Heart left ventricle (tissue), 16 donors: ENCODE data around the gene TMEM247. TPM values are rescaled to one million over a fixed set of nuclear protein-coding genes. Genes with fewer than 3 reads are reported as not detected.
A peak's percentile ranks its signal among the peaks of the same experiment; 100 is the strongest.

Source experiments
- ATAC-seq, 4 donors: fragments of 200-7000 bp; cut with Tn5 transposase; one replicate each; pipeline ENCODE4 v1.9.1; 2020 to 2022; ENCODE audit warnings: moderate library complexity in 4 of 4, mild to moderate bottlenecking in 3 of 4, moderate number of reproducible peaks in 1 of 4
- DNase-seq, 5 donors: peaks; one replicate each; pipeline ENCODE4 v3.0.0-alpha.2; 2020
- H3K27ac ChIP-seq, 12 donors: fragments of 200-600 bp; sonication (generic) in 4 of 12; one replicate each; pipeline versions ENCODE4 v1.5.0 to v1.8.0; 2016 to 2022; ENCODE audit warnings: mild to moderate bottlenecking in 2 of 12
- H3K27me3 ChIP-seq, 9 donors: fragments of 200-600 bp; sonication (generic) in 2 of 9; one replicate each; pipeline versions ENCODE4 v1.5.1 to v1.8.0; 2016 to 2022; ENCODE audit warnings: mild to moderate bottlenecking in 3 of 9
- H3K36me3 ChIP-seq, 9 donors: fragments of 200-600 bp; sonication (generic) in 2 of 9; one replicate each; pipeline versions ENCODE4 v1.5.0 to v1.8.0; 2018 to 2022; ENCODE audit warnings: mild to moderate bottlenecking in 2 of 9
- H3K4me1 ChIP-seq, 12 donors: fragments of 200-600 bp; sonication (generic) in 4 of 12; one replicate each; pipeline versions ENCODE4 v1.5.0 to v1.8.0; 2016 to 2022; ENCODE audit warnings: mild to moderate bottlenecking in 3 of 12
- H3K4me3 ChIP-seq, 12 donors: fragments of 200-600 bp; sonication (generic) in 4 of 12; one replicate each; pipeline versions ENCODE4 v1.5.0 to v1.8.0; 2017 to 2022; ENCODE audit warnings: mild to moderate bottlenecking in 9 of 12, moderate library complexity in 4 of 12
- H3K9me3 ChIP-seq, 12 donors: fragments of 200-600 bp; sonication (generic) in 4 of 12; one replicate each; pipeline versions ENCODE4 v1.5.0 to v1.8.0; 2016 to 2022; ENCODE audit warnings: mild to moderate bottlenecking in 1 of 12
- CTCF ChIP-seq, 12 donors: fragments of 200-600 bp; sonication (generic) in 4 of 12; IDR thresholded peaks; one replicate each; pipeline versions ENCODE4 v1.5.0 to v1.8.0; 2018 to 2022; ENCODE audit warnings: antibody characterized with exemption in 12 of 12, mild to moderate bottlenecking in 5 of 12
- POLR2A ChIP-seq, 2 donors: fragments of 450-650 bp; IDR thresholded peaks; one replicate each; pipeline ENCODE4 v1.6.1; 2017; ENCODE audit warnings: antibody characterized with exemption in 2 of 2, mild to moderate bottlenecking in 2 of 2, moderate library complexity in 2 of 2
- WGBS, 4 donors: extraction: QIAGEN DNeasy Blood & Tissue Kit in 2 of 4; methylation state at CpG; one replicate each; pipeline versions ENCODE4 v1.1.5 to v1.1.7; 2013 to 2018; 5-methylcytosine and 5-hydroxymethylcytosine counted together
- intact Hi-C, 10 donors: fragments of 100-400 bp; cut with DNase I; formaldehyde crosslinking; loops; one replicate each; pipeline versions ENCODE4 v1.11.1 to v1.14.2; 2022
- polyA plus RNA-seq, 2 donors: library from polyadenylated mRNA; stranded (reverse); fragments of 200-250 nt; gene quantifications; one replicate each; pipeline ENCODE4 v1.2.3, GENCODE V29; 2013
- total RNA-seq, 9 donors: library from RNA; depleted of rRNA in 2 of 9; stranded (reverse); fragments of >200 nt in 2 of 9; fragmentation: NEBNext Ultra II Directional in 3 of 9; extraction: Animal tissue kit (Norgen Biotek cat#: 25700) in 3 of 9; gene quantifications; one replicate each; pipeline versions ENCODE4 v1.1.0 to v1.2.4, GENCODE V29; 2016 to 2023
- donor health status: ischemic (EF 13 %, LVEDD 7.1; RV severe dilation, severe dysfunction).
- donor health status: healthy with polysubstance abuse.
- donor health status: DM: no; HTN: yes; CAD: no.
- donor health status: DM: no; HTN: no; CAD: no.
- donor health status: ischemic (EF 25% LVEDD 6.9; RV normal size, moderate dysfunction).
- donor health status: ischemic (EF 25% LVEDD 5.7; RV mildly dilated, moderate dysfunction).
- donor health status: healthy.
- donor health status: DM: yes; HTN: yes; CAD: no.
- donor health status: ischemic (EF 35%, LVEDD 5.7; RV mildly dilated, moderate dysfunction).
- donor health status: nonischemic (EF 11% LVEDD 7.7; RV severe dilation, severe dysfunction).
- donor health status: DM: yes; HTN: yes; CAD: no.
- donor health status: PGD.
- donor health status: ischemic (EF 29% LVEDD 5.4; RV normal size, mild dysfunction).
- donor health status: nonischemic (EF 23%, LVEDD 6.1; RV moderate dilation, normal function).

Gene TMEM247
- total and polyA plus RNA-seq, 11 donors: not detected

- Histone ChIP-seq H3K36me3 (no peaks in the 10 kb centered on the region), H3K9me3 (peaks cover 0 to 17% (median 7%) of the 10 kb centered on the region in 12 donors), H3K4me3 (no peak overlapping the region), H3K27ac (no peak overlapping the region), H3K27me3 (no peaks in the 10 kb centered on the region), H3K4me1 (peaks cover 0 to 10% (median 0%) of the 10 kb centered on the region in 12 donors)
- TF ChIP-seq POLR2A (IDR thresholded peaks at IDR 0.05) (no peak), CTCF (IDR thresholded peaks at IDR 0.05) (no peak)
- ATAC-seq: no peak
- intact Hi-C loops: loop anchor here in 2 of 10 donors (5.0 to 10.0 kb wide), 2 partner anchors 53 to 441 kb away; no protein-coding TSS in a partner anchor
- no peak for DNase-seq
- WGBS, 4 donors: 94 to 96% (median 95%) methylated on average over 6 of the region's 6 CpGs
These were observed 31.3 kb upstream of the TMEM247 start for GRCh38 chr2:46448111-46448510.

GRCh38 chr2:46448641-46449040 is 30.7 kb upstream of the TMEM247 start:
- intact Hi-C loops: loop anchor here in 2 of 10 donors (5.0 to 10.0 kb wide), 2 partner anchors 54 to 441 kb away; no protein-coding TSS in a partner anchor
- ATAC-seq (no peak), DNase-seq (no peak)
- no peaks in the 10 kb centered on the region for H3K27me3 ChIP-seq
- peaks cover 0 to 10% (median 0%) of the 10 kb centered on the region in 12 donors for H3K4me1 ChIP-seq
- H3K27ac ChIP-seq: no peak overlapping the region
- H3K36me3 ChIP-seq: no peaks in the 10 kb centered on the region
- TF ChIP-seq CTCF (IDR thresholded peaks at IDR 0.05) (no peak), POLR2A (IDR thresholded peaks at IDR 0.05) (no peak)
- no peak overlapping the region for H3K4me3 ChIP-seq
- H3K9me3 ChIP-seq: peaks cover 0 to 17% (median 7%) of the 10 kb centered on the region in 12 donors

GRCh38 chr2:46449700-46450099 is 29.7 kb upstream of the TMEM247 start:
- intact Hi-C loops: loop anchor here in 6 of 10 donors (5.0 to 10.0 kb wide), 5 partner anchors 55 to 442 kb away; no protein-coding TSS in a partner anchor
- Histone ChIP-seq H3K9me3 (peaks cover 0 to 17% (median 6%) of the 10 kb centered on the region in 12 donors), H3K27me3 (no peaks in the 10 kb centered on the region), H3K36me3 (no peaks in the 10 kb centered on the region), H3K4me3 (no peak overlapping the region), H3K27ac (no peak overlapping the region), H3K4me1 (peaks cover 0 to 10% (median 0%) of the 10 kb centered on the region in 12 donors)
- ATAC-seq: no peak
- TF ChIP-seq POLR2A (IDR thresholded peaks at IDR 0.05) (no peak), CTCF (IDR thresholded peaks at IDR 0.05) (no peak)
- no peak for DNase-seq

GRCh38 chr2:46451131-46451711 is 28.1 kb upstream of the TMEM247 start:
- 54 to 63% (median 59%) methylated on average over 9 of the region's 9 CpGs for WGBS, 4 donors
- no peak overlapping the region for H3K4me3 ChIP-seq
- no peaks in the 10 kb centered on the region for H3K27me3 ChIP-seq
- TF ChIP-seq CTCF (IDR thresholded peaks at IDR 0.05): no peak
- no peak for TF ChIP-seq POLR2A (IDR thresholded peaks at IDR 0.05)
- intact Hi-C loops: loop anchor here in 5 of 10 donors (10.0 kb wide), 4 partner anchors 56 to 216 kb away; no protein-coding TSS in a partner anchor
- H3K9me3 ChIP-seq: peaks cover 0 to 1% (median 0%) of the 10 kb centered on the region in 12 donors
- H3K27ac ChIP-seq: peak overlapping the region in 2 of 12 donors; percentile 0 to 19
- H3K36me3 ChIP-seq: no peaks in the 10 kb centered on the region
- peaks cover 0 to 10% (median 0%) of the 10 kb centered on the region in 12 donors for H3K4me1 ChIP-seq
- peak; percentile 55 to 82 (median 80) for ATAC-seq
- peak in 1 of 5 donors; percentile 46 for DNase-seq
